GM19035 (cell line): Measurements from ENCODE around the gene TMCC1.
"Not testable (repeated sequence)": the region's sequence is repeated elsewhere in the genome, so short reads cannot be mapped to it uniquely, and the experiment has no call there.

ENCODE experiments used
- ATAC-seq: cut with Tn5 transposase; IDR thresholded peaks from one replicate; pipeline ENCODE4 v1.9.1; 2021; ENCODE audit not compliant: unreplicated experiment

TMCC1 gene

DNA sequence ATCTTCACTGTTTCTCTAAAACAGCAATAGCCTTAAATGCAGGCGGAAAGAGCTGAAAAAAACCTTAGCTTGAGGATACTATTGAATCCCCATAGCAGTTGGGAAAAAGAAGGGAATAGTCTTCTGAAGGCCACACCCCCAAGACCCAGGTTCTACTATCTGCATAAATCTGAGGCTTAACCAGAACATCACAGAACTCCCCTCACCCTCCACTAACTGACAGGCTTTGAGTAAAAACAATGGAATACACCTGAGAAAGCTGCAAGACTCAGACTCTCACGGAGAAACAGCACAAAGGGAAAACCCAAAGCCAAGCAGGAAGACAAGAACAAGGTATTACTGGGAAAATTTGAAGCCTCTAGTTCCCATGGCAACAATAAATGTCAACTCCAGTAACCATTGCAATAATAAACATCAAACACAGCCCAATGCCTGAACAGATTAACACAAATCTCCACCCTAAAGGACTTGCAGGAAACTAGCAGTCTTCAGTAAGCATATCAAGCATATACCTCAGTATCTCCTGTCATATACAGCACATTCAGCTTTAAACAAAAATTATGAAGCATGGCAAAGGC is 56.4 kb downstream of the TMCC1 start:
- no peak for ATAC-seq

DNA sequence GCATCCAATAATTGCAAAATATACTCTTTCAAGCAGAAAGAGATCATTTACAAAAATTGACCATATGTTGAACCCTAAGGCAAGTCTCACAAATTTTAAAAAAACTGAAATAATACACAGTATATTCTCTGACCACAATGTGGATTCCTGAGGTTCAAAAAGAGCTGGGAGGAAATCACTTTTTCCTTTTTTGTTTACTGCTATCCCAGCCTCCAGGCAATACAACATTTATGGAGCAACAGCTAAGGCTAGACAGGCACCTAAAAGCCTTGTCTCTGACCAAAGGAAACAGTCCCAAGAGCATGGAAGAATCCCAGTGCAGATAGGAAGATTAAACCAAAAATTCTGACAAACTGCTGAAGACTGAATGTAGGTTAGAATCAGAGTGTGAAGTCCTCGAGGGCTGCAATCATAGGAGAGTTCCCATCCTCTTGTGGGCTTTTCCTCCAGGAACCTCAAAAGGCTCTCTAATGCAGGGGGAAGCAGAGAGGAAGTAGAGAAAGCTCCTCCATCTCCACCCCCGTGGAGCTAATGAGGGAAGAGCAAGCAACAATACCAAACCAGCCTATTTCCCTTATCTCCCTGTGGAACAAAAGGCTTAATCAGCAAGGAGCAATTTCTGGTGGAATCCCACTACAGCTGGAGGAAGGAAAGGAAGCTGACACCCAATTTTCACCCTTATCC is 57.0 kb downstream of the TMCC1 start:
- no peak for ATAC-seq

DNA sequence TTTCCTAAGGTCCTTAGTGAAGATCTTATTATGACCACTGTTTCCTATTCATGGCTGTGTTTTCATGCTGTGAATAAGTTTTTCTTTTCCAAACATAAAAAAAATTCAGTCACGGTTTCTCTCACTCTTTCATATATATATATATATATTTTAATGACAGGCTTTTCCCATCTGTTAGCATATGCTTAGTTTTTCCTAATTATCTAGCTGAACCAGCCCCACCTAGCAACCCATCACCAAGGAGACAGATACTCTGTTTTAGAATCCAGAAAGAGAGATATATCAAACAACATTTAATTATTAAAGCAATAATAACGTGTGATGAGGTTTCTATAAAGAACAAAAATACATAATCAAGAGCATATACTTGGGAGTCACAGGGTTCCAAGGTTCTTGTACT is 58.3 kb downstream of the TMCC1 start:
- no peak for ATAC-seq

DNA sequence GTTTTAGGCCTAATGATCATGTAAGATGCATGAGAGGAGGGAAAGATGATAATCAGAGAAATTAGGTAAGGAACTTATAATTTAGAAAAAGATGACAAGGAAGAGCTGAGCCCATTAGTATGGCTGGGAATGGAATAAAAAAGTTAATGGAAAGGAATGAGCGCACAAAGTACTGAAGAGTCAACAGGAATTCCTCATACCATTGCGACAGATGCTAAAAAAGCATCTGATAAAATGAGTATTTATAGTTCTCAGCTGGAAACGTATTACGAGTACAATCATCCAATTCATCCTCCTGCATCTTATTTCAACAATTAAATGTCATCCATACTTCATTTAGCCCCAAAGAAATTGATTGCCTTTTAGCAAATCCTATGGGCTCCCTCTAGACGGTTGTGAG is 58.9 kb downstream of the TMCC1 start:
- no peak for ATAC-seq

DNA sequence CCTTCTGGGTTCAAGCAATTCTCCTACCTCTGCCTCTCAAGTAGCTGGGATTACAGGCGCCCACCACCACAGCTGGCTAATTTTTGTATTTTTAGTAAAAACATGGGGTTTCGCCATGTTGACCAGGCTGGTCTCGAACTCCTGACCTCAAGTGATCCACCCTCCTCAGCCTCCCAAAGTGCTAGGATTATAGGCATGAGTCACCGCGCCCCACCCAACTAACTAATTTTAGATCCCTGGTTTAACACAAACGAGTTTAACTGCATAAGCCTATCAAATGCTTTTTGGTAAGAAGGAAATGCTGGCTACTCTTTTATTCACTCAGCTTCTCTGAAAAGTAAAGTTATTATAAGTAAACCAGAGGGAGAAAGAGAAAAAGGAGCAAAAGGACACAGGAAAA is 61.6 kb downstream of the TMCC1 start:
- ATAC-seq, result not testable (repeated sequence)

DNA sequence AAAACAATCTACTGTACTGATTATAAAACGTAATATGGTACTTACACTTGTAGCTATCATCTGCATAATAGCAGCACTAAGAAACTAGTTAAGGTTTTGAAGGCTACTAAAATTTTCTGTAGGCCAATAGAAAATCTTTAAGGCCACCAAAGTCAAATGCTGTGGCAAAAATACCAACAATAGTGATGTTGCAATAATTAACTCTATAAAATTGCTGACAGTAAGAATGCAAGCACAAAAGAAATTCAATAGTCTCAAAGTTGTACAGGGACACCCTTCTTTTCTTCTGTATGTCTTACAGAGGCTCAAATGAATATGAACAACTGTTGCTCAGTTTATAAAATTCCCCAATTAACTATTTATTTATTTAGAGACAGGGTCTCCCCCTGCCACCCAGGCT is 62.0 kb downstream of the TMCC1 start:
- no peak for ATAC-seq

DNA sequence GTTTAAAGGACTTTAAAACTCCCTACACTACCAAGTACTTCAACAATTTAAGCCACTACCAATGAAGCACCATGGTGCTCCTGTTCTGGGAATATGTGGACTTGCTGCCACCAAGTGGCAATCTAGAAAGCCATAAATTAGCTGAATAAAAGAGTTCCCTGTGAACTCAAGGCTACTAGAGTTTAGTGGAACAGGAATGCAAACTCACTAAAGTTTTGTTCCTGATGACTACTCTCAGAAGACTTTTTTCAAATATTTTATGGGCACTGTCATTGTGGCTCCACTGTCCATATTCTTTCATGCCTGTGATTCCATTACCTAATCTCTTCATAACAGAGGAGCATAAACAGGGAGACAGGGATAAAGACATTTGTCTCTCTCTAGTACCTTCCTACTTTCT is 63.9 kb downstream of the TMCC1 start:
- ATAC-seq, result no peak

DNA sequence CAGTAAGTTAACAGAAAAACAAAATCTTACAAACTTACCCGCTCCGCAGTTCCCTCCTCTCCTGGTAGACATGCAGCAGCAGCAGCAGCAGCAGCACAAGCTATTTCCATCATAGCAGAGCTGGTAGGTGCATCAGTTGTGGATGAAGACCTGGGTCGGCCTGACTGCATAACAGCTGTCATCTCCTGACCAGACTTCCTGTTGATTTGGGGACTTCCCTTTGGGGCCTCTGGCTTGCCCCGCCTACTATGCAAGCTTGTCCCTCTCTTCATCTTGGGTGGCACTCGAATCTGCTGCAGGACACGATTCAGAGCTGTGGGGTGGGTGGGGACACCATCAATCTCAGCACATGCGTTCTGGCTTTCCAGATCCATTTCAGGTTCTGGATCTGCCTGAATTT is 65.7 kb downstream of the TMCC1 start:
- peak; percentile 78 for ATAC-seq

DNA sequence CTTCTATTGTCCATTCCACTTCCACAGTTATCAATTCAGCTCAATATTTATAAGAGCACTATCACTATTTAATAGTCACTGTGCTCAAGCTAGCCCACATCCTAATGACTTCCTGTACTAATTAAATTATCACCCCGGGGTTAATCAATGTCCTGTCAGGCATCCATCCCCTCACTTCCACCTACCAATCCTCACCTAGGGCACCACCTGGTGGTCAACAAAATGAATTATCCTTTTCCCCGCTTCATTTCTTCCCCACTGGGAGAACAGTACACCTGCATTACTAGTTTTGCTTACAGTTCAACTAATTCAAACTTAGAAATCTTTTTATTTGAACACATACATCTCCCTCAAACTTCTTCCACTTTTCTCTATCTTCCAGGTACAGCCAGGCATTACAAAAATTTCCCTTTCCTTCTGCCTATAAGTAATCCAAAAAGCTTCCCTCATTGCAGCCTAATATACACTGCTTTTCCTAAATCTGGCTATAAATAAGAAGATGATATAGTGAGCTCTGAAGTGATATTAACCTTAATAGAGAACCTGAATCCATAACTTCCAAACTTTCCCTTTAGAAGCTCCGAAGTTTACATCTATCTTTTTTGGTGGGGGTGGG is 68.5 kb downstream of the TMCC1 start:
- peak; percentile 56 for ATAC-seq

DNA sequence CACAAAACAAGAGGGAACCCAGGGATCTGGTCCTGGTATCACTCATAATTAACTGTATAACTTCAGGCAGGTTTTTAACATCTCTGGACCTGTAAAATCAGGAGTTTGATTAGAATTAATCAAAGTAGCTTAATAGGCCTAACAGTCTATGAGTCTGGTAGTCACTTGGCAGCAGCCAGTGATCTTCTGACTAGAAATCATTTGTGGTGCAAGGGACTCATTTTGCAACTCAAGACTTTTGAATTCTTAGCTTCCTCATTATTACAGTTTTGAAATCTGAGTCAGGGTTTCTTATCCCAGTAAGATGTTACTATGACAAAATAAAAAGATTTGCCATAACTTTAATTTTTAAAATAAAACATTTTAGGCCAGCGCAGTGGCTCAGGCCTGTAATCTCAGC is 70.8 kb downstream of the TMCC1 start:
- ATAC-seq, result no peak

DNA sequence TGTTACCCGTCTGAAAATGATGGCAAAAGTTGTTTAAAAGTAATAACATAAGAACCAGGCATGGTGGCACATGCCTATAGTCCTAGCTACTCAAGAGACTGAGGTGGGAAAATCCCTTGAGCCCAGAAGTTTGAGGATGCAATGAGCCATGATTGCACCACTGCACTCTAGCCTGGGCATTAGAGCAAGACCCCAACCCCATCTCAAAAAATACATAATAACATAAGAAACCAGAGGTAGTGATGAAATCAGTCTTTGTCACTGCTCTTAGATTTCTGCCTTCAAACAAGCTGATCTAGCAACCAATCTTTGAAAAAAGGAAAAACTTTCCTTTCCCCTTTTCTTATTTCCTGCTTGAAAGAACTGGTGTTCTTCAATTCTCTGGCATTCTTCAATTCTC is 71.3 kb downstream of the TMCC1 start:
- no peak for ATAC-seq

DNA sequence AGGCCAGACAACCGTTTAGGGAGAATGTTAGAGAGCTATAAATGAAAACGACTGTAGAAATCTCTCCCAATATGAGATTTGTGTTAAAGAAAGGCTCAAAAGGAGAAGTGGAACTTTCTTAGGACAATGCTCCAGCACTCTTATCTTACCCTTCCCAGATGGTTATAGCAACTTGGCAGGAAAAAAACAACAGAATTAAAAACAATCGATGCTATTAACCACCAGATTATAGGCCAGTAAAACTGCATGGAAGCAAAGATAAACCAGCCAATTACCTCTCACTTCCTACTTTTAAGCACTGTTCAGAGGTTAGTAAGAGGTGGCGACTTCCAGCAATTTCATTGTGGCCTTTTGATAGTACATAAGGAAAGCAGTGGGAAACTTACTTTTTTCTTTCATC is 72.9 kb downstream of the TMCC1 start:
- ATAC-seq, result no peak

DNA sequence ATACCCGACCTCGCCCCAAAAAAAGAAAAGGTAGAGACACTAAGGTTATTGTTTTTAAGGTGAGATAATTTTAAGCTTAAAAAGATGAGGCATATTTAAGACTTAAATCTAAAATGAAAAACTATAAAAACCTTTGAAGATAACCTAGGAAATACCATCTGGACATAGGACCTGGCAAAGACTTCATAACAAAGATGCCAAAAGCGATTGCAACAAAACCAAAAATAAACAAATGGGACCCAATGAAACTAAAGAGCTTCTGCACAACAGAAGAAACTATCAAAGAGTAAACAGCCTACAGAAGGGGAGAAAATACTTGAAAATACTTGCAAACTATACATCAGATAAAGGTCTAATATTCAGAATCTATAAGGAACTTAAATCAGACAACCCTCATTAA is 80.9 kb downstream of the TMCC1 start:
- no peak for ATAC-seq

DNA sequence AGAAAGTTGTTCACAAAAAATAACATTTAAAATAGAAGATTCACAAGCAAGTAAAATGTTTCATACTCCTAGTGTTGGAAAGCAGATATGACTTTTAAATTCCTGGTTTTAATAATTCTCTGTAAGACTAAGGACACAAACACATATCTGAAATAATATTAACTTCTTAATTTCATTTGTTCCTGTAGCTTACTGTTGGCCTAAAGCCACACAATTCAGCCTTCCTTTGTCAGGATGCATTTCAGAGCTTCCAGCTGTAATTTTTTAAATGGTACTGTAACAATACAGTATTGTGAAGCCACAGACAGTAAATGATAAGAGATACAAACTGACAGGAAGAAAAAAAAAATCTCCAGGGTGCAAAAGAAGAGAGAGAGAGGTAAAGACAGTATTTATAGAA is 84.2 kb downstream of the TMCC1 start:
- no peak for ATAC-seq

DNA sequence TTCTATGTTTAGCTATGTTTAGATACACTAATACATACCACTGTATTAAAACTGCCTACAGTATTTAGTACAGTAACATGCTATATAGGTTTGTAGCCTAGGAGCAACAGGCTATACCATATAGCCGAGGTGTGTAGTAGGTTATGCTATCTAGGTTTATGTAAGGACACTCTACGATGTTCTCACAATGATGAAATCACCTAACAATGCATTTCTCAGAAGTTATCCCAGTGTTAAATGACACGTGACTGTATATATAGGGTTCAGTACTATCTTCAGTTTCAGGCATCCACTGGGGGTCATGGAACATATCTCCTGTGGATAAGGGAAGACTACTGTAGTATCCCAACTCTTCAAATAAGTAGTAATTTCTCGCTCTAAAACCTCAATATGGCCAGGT is 97.4 kb downstream of the TMCC1 start:
- ATAC-seq, result no peak

DNA sequence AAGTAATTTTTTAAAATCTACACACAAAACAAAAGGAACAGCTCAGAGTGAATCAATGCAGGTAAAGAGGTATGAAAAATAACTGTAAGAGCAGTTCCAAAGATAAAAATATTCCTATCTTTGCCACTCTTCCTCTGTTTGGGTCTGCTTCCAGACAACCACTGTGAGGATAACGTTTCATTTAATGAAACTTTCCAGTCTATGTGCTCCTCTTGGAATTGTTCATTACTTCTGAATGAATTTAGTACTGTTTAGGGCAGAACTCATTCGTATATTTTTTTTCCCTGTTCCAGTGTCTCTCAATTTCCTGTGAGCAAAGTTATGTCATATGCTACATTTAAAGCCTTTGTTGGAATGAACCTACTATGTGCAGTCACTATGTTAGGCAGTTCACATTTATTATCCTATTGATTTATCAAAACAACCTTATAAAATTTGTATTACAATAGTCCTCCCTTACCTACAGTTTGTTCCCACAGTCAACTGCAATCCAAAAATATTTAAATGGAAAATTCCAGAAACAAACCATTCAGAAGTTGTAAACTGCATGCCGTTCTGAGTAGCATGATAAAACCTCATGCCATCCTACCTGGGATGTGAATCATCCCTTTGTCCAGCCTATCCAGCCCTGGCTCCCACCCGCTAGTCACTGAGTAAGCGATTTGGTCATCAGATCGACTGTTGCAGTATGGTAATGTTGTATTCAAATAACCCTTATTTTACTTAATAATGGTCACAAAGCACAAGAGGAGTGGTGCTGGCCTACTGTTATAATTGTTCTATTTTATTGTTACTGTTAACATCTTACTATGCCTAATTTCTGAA is 98.1 kb downstream of the TMCC1 start:
- ATAC-seq, result no peak

DNA sequence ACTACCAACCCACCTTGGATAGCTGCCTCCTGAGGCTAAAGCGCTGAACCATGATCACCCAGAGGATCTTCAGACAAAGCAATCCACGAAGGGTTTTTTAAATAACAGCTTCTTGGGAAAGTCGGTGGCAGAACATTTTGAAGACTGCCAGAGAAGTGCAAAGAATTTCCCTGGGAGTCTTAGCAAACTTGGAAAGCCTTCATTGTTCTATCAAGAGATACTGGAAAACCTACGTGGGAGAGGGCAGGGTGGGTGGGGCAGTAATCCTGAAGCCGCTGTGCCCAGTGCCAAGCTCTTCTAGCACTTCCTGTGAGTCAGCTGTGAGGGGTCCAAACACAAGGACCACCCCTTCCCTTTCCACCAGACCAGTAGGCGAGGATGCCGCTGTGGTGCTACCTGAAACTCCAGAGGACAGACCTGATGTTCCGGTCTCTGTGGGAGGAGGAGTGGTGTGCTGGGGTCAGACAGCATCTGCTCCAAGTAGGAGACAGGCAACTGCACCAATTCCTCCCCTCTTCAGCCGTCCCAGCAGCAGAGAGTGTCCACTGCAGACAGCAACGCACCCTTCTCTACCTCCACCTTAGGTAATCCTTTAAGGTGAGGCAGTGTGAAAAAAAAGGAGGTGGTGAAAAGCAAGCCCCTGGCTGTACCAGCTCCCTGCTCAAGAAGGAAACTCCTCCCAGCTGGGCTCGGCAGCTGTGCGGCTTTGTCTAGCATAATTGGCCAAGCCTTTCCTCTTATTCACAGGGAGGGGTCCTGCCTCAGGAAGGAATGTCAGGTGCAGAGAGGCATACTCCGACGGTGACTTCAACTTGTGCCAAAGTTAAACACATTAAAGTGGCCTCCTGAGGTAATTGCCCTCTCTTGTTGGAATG is 99.0 kb downstream of the TMCC1 start:
- no peak for ATAC-seq

DNA sequence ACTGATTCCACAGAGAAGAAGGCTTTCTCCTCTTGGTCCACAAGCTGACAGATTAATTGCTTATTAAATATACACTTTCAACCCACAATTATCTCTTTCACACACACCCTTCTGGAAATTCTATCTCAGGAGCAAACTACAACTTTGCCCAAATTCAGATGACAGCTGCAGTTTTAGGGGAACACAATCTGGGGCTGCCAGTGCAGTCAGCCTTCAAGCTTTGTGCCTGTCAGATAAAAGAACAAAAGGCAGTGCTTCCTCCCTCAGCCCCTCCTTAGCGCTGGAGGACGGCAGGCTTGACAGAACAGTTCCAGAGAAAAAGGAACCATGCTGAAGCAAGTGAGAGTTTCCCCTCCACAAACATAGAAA is 99.6 kb downstream of the TMCC1 start:
- ATAC-seq, result no peak

DNA sequence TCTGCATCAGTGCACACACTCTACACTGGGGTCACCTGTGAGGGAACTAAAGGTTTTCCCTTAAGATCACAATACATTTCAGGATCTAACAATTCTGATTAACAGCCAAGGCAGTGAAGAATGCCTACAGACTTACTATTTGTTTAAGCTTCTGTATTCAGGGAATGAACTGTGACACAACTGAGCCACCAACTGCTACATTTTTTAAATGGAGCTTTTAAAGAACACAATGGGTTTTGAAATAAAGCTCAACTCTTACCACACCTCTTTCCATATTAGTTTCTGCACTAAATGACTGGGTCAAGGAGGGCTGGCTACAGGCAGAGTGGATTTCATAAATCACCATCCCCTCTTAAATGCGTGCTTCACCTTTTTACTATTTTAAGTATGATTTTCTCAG is 100.2 kb downstream of the TMCC1 start:
- no peak for ATAC-seq

DNA sequence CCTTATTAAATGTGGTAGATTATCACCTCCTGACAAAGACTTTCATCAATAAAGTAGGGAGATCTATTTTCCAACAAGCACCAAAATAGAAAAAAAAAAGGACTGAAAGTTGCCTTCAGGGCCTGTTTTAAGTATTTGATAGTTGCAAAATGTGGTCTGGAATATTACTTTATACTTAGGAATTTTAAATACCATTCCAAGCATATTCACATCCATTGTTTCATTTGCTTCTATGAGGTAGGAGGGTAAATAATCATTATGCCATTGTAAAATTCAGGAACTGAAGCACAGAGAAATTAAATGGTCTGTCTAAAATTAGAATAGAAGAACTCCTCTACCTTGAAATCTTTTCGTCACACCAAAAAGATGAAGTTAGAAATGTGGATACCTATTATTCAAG is 110.0 kb downstream of the TMCC1 start:
- ATAC-seq, result no peak

DNA sequence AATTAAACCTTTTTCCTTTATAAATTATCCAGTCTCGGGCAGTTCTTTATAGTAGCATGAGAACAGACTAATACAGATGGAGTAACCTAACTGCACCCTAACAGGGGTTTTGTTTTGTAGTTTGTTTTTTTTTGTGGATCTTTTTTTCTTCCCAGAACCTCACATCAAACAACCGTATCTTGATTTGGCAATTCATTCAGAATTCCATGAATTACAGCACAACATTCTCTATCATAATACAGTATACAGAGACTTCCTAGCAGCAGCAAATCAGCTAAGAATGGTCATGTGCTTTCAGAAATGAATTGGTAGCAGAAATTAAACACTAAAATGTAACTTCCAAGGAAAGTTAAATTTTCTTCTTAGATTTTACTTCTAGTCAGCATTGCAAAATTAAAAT is 114.6 kb downstream of the TMCC1 start:
- no peak for ATAC-seq
